HG03565 (cell line): Measurements from ENCODE around the gene ATG4B.
"Not testable (repeated sequence)": the region's sequence is repeated elsewhere in the genome, so short reads cannot be mapped to it uniquely, and the experiment has no call there.

ENCODE experiments used
- ATAC-seq: cut with Tn5 transposase; IDR thresholded peaks from one replicate; pipeline ENCODE4 v1.9.1; 2021; ENCODE audit warnings: mild to moderate bottlenecking, moderate library complexity; ENCODE audit not compliant: unreplicated experiment

Gene ATG4B

GRCh38 chr2:241660593-241661213 is 23.2 kb downstream of the ATG4B start:
- no peak for ATAC-seq

- not testable (repeated sequence) for ATAC-seq
Observed at GRCh38 chr2:241662731-241663130, 25.2 kb downstream of the ATG4B start.

GRCh38 chr2:241665731-241666440 is 28.4 kb downstream of the ATG4B start:
- ATAC-seq = no peak

- no peak for ATAC-seq
Observed at GRCh38 chr2:241666627-241667400, 29.3 kb downstream of the ATG4B start.

- ATAC-seq = no peak
Observed at GRCh38 chr2:241668354-241668753, 30.9 kb downstream of the ATG4B start.

- no peak for ATAC-seq
Observed at GRCh38 chr2:241668839-241669238, 31.3 kb downstream of the ATG4B start.

- ATAC-seq = no peak
Observed at GRCh38 chr2:241670333-241671110, 33.0 kb downstream of the ATG4B start.

GRCh38 chr2:241671457-241672240 is 34.2 kb downstream of the ATG4B start:
- ATAC-seq = no peak

- no peak for ATAC-seq
Observed at GRCh38 chr2:241672243-241673188, 35.0 kb downstream of the ATG4B start.

GRCh38 chr2:241673189-241673663 is 35.7 kb downstream of the ATG4B start:
- ATAC-seq = no peak

GRCh38 chr2:241673797-241674725 is 36.6 kb downstream of the ATG4B start:
- ATAC-seq = no peak

- ATAC-seq = no peak
Observed at GRCh38 chr2:241675885-241676284, 38.4 kb downstream of the ATG4B start.

GRCh38 chr2:241676665-241677064 is 39.2 kb downstream of the ATG4B start:
- ATAC-seq = no peak

GRCh38 chr2:241677392-241677791 is 39.9 kb downstream of the ATG4B start:
- ATAC-seq = no peak

- no peak for ATAC-seq
Observed at GRCh38 chr2:241678307-241678706, 40.8 kb downstream of the ATG4B start.

- ATAC-seq = no peak
Observed at GRCh38 chr2:241678784-241679540, 41.5 kb downstream of the ATG4B start.

GRCh38 chr2:241680044-241680443 is 42.6 kb downstream of the ATG4B start:
- no peak for ATAC-seq
